Suprapubic skin (tissue), 4 donors: ENCODE data around the gene TRUB2.

Experiments
- EP300 ChIP-seq: sonication (generic); formaldehyde crosslinking; IDR thresholded peaks from one replicate; pipeline ENCODE4 v1.6.1; 2017; ENCODE audit warnings: antibody characterized with exemption
- POLR2A ChIP-seq, 2 donors: fragments of 450-650 bp; IDR thresholded peaks; one replicate each; pipeline ENCODE4 v1.6.1; 2017; ENCODE audit warnings: antibody characterized with exemption in 2 of 2, mild to moderate bottlenecking in 2 of 2, moderate library complexity in 2 of 2
- POLR2AphosphoS5 ChIP-seq, 3 donors: sonication (generic); formaldehyde crosslinking; IDR thresholded peaks; one replicate each; pipeline ENCODE4 v1.6.1; 2017; ENCODE audit warnings: antibody characterized with exemption in 3 of 3
- TF ChIP-seq, protein P1 (sequence below), 2 donors: fragments of 200-600 bp in 1 of 2; fragments of 450-650 bp in 1 of 2; sonication (generic) in 1 of 2; IDR thresholded peaks; one replicate each; pipeline ENCODE4 v1.5.1; 2016 to 2019; ENCODE audit warnings: antibody characterized with exemption in 2 of 2, mild to moderate bottlenecking in 1 of 2, moderate library complexity in 1 of 2

DNA sequence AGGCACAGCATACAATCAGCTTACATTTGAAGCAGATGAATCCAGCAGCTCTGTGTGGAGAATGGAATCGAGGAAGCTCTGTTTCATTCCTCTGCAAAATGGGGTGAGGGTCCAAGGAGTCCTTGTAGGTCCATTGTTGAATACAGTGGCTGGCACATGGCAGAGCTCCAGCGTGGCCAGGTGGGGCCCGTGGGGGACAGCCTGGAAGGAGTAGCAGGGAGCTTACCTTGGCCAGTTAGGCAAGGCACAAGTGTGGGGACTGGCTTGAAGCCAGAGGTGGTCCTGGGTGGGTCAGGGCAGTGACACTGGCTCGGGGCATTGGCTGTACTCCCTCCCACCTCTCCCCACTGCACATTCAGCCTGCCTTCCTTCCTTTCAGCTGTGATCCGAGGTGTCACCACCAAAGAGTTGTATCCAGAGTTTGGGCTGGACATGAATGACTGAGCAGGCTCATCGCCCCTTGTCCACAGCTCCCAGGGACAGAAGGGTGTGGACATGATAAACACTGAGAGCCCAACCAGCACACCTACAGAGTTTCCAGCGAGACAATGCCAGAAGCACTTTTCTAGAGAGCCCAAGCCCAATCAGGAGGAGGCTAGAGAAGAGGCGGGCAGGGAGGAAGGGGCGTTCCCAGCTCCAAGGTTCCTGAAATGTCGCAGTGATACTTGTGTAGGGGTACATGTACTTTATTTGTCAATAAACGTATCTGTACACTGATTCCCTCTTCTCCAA lies 33.8 kb downstream of the TRUB2 start:
- TF ChIP-seq POLR2A (IDR thresholded peaks at IDR 0.05) (no peak), POLR2AphosphoS5 (IDR thresholded peaks at IDR 0.05) (no peak), EP300 (no peak)
- TF ChIP-seq, protein P1, sequence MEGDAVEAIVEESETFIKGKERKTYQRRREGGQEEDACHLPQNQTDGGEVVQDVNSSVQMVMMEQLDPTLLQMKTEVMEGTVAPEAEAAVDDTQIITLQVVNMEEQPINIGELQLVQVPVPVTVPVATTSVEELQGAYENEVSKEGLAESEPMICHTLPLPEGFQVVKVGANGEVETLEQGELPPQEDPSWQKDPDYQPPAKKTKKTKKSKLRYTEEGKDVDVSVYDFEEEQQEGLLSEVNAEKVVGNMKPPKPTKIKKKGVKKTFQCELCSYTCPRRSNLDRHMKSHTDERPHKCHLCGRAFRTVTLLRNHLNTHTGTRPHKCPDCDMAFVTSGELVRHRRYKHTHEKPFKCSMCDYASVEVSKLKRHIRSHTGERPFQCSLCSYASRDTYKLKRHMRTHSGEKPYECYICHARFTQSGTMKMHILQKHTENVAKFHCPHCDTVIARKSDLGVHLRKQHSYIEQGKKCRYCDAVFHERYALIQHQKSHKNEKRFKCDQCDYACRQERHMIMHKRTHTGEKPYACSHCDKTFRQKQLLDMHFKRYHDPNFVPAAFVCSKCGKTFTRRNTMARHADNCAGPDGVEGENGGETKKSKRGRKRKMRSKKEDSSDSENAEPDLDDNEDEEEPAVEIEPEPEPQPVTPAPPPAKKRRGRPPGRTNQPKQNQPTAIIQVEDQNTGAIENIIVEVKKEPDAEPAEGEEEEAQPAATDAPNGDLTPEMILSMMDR (IDR thresholded peaks at IDR 0.05): no peak
